SK-N-SH (cell line): ENCODE data around the gene DMBT1. TPM values are rescaled to one million over a fixed set of nuclear protein-coding genes. Genes with fewer than 3 reads are reported as not detected.

Source experiments
- CTCF ChIA-PET: fragments of 300-600, 350-600 bp; formaldehyde crosslinking; extraction: SDS; loops from one replicate; lab custom pipeline; 2021; lab: Yijun Ruan, JAX
- POLR2A ChIA-PET: fragments of 350-600 bp; sonication (Branson Sonifier 250); formaldehyde crosslinking; extraction: SDS; loops from one replicate; lab custom pipeline; 2020; ENCODE audit warnings: antibody characterized with exemption, inconsistent platforms; lab: Yijun Ruan, JAX
- DNase-seq: peaks from one replicate; pipeline ENCODE4 v3.0.0; 2012
- H2AFZ ChIP-seq: fragments of 200-600 bp; sonication (generic); 2 replicates; pipeline ENCODE4 v1.8.1; 2016; ENCODE audit warnings: antibody characterized with exemption, mild to moderate bottlenecking, low read depth
- H3F3A ChIP-seq: fragments of 200-600 bp; sonication (generic); replicated peaks from 2 replicates; pipeline ENCODE3; 2016; ENCODE audit warnings: antibody characterized with exemption, mild to moderate bottlenecking; ENCODE audit not compliant: insufficient read depth
- H3K27ac ChIP-seq, 2 experiments: fragments of 200-500 bp in 1 of 2; fragments of 200-600 bp in 1 of 2; sonication (Bioruptor generic) in 1 of 2; sonication (generic), shearing (Covaris generic) in 1 of 2; 2 replicates each; pipeline versions ENCODE4 v1.5.1 to v1.6.1; 2014 to 2016; ENCODE audit warnings: low read depth in 2 of 2, inconsistent platforms in 1 of 2, low read length in 1 of 2, mild to moderate bottlenecking in 1 of 2, mixed read lengths in 1 of 2
- H3K27me3 ChIP-seq: fragments of 200-600 bp; sonication (generic), shearing (Covaris generic); 2 replicates; pipeline ENCODE4 v1.6.1; 2016; ENCODE audit warnings: mixed run types; ENCODE audit not compliant: insufficient read depth
- H3K36me3 ChIP-seq, 2 experiments: fragments of 200-500 bp in 1 of 2; fragments of 200-600 bp in 1 of 2; sonication (Bioruptor generic) in 1 of 2; sonication (generic) in 1 of 2; replicated peaks in 1 of 2; 2 replicates each; pipeline versions ENCODE3 to v1.5.1; 2014 to 2016; ENCODE audit warnings: low read length in 1 of 2, mild to moderate bottlenecking in 1 of 2; ENCODE audit not compliant: insufficient read depth in 2 of 2, control insufficient read depth in 1 of 2
- H3K4me1 ChIP-seq, 2 experiments: fragments of 200-500 bp in 1 of 2; fragments of 200-600 bp in 1 of 2; sonication (Bioruptor generic) in 1 of 2; sonication (generic), shearing (Covaris generic) in 1 of 2; 2 replicates each; pipeline versions ENCODE4 v1.5.1 to v1.6.1; 2014 to 2016; ENCODE audit warnings: low read depth in 1 of 2, low read length in 1 of 2, mixed run types in 1 of 2; ENCODE audit not compliant: insufficient read depth in 2 of 2, control insufficient read depth in 1 of 2
- H3K4me2 ChIP-seq: fragments of 200-600 bp; sonication (generic), shearing (Covaris generic); 2 replicates; pipeline ENCODE4 v1.6.1; 2017; ENCODE audit warnings: mixed run types
- H3K4me3 ChIP-seq, 2 experiments: fragments of 200-500 bp in 1 of 2; fragments of 200-600 bp in 1 of 2; sonication (Bioruptor generic) in 1 of 2; sonication (generic), shearing (Covaris generic) in 1 of 2; 2 replicates each; pipeline versions ENCODE4 v1.5.1 to v1.8.1; 2014 to 2016; ENCODE audit warnings: low read depth in 2 of 2, inconsistent platforms in 1 of 2, low read length in 1 of 2, mild to moderate bottlenecking in 1 of 2, mixed read lengths in 1 of 2, moderate library complexity in 1 of 2
- H3K79me2 ChIP-seq: fragments of 200-600 bp; sonication (generic); 2 replicates; pipeline ENCODE4 v1.8.1; 2017; ENCODE audit warnings: mild to moderate bottlenecking; ENCODE audit not compliant: insufficient read depth
- H3K9ac ChIP-seq: fragments of 200-600 bp; sonication (generic); 2 replicates; pipeline ENCODE4 v1.6.1; 2017; ENCODE audit warnings: mixed run types
- H3K9me2 ChIP-seq: fragments of 200-600 bp; sonication (generic); 2 replicates; pipeline ENCODE4 v1.6.1; 2017; ENCODE audit warnings: mixed run types
- H3K9me3 ChIP-seq: fragments of 200-600 bp; sonication (generic); 2 replicates; pipeline ENCODE4 v1.6.1; 2017; ENCODE audit warnings: mixed run types, mild to moderate bottlenecking, moderate library complexity
- H4K20me1 ChIP-seq: fragments of 200-600 bp; sonication (generic); 2 replicates; pipeline ENCODE4 v1.6.1; 2017; ENCODE audit warnings: mild to moderate bottlenecking, mixed run types; ENCODE audit not compliant: insufficient read depth
- CTCF ChIP-seq: fragments of 200-600 bp; sonication (generic); IDR thresholded peaks from 2 replicates; pipeline ENCODE4 v1.6.1; 2017; ENCODE audit warnings: antibody characterized with exemption, mild to moderate bottlenecking, moderate library complexity
- EZH2phosphoT487 ChIP-seq: fragments of 200-600 bp; sonication (generic); IDR thresholded peaks from 2 replicates; pipeline ENCODE4 v1.6.1; 2017; ENCODE audit warnings: low read depth, mixed run types, mild to moderate bottlenecking, antibody characterized with exemption, moderate library complexity, borderline replicate concordance
- FOSL2 ChIP-seq: IDR thresholded peaks from 2 replicates; pipeline ENCODE4 v1.4.0; 2012; ENCODE audit warnings: low read depth, mild to moderate bottlenecking, moderate library complexity, borderline replicate concordance
- FOXM1 ChIP-seq: IDR thresholded peaks from 2 replicates; pipeline ENCODE4 v1.4.0; 2012; ENCODE audit warnings: low read depth, mild to moderate bottlenecking
- GABPA ChIP-seq: IDR thresholded peaks from 2 replicates; pipeline ENCODE4 v1.4.0; 2012; ENCODE audit warnings: low read depth, mild to moderate bottlenecking
- MXI1 ChIP-seq: IDR thresholded peaks from 2 replicates; pipeline ENCODE4 v1.6.1; 2012; ENCODE audit warnings: mild to moderate bottlenecking, low read depth, low read length, improper control_type of control experiment
- NFIC ChIP-seq: IDR thresholded peaks from 2 replicates; pipeline ENCODE4 v1.4.0; 2012; ENCODE audit warnings: borderline replicate concordance
- PBX3 ChIP-seq: IDR thresholded peaks from 2 replicates; pipeline ENCODE4; 2012
- POLR2AphosphoS5 ChIP-seq: IDR thresholded peaks from 2 replicates; pipeline ENCODE4 v1.6.1; 2012; ENCODE audit warnings: low read depth, low read length
- RCOR1 ChIP-seq: fragments of 150-350 bp; IDR thresholded peaks from 2 replicates; pipeline ENCODE4 v1.6.1; 2017; ENCODE audit warnings: antibody characterized with exemption, low read length
- REST ChIP-seq: IDR thresholded peaks from 2 replicates; pipeline ENCODE4 v1.6.1; 2012; ENCODE audit warnings: mild to moderate bottlenecking, low read depth, low read length, moderate library complexity
- RXRA ChIP-seq: IDR thresholded peaks from 2 replicates; pipeline ENCODE4 v1.4.0; 2012; ENCODE audit warnings: low read depth, mild to moderate bottlenecking, borderline replicate concordance
- TCF12 ChIP-seq: IDR thresholded peaks from 2 replicates; pipeline ENCODE4 v1.4.0; 2012
- USF2 ChIP-seq: fragments of 150-350 bp; IDR thresholded peaks from 2 replicates; pipeline ENCODE4 v1.6.1; 2017; ENCODE audit warnings: antibody characterized with exemption, low read length, low read depth, borderline replicate concordance
- ZBTB33 ChIP-seq: IDR thresholded peaks from 2 replicates; pipeline ENCODE4 v1.4.0; 2012; ENCODE audit warnings: low read depth, borderline replicate concordance
- WGBS: methylation state at CpG from one replicate; pipeline ENCODE4 v1.1.6; 2017; ENCODE audit warnings: low lambda C conversion rate; 5-methylcytosine and 5-hydroxymethylcytosine counted together
- polyA plus RNA-seq, 3 experiments: library from polyadenylated mRNA; depleted of rRNA; stranded (reverse); fragments of >200 nt; gene quantifications; 2 replicates each; pipeline ENCODE4 v1.2.3, GENCODE V29; 2012

DMBT1 gene
- polyA plus RNA-seq, 1 of the 3 experiments (the other 2 are of a cell fraction): not detected

- Histone ChIP-seq H3K9me3 (no peaks in the 10 kb centered on the region), H3K9ac (no peak overlapping the region), H3K36me3 (no peaks in the 10 kb centered on the region), H3K27ac (no peak overlapping the region), H3K9me2 (no peaks in the 10 kb centered on the region), H3K4me1 (peaks cover 0 to 1% of the 10 kb centered on the region in 2 experiments; a peak in 1 of 4 replicates), H3K4me2 (no peak overlapping the region), H3K4me3 (no peak overlapping the region), H3F3A (no peaks in the 10 kb centered on the region), H3K79me2 (no peaks in the 10 kb centered on the region), H4K20me1 (no peaks in the 10 kb centered on the region), H3K27me3 (no peaks in the 10 kb centered on the region), H2AFZ (no peak overlapping the region)
- POLR2A ChIA-PET: no interaction called here
- CTCF ChIA-PET: no interaction called here
- DNase-seq: no peak
- WGBS: 72% methylated on average over 23 of the region's 31 CpGs
- no peak for TF ChIP-seq PBX3
- no peak for TF ChIP-seq RXRA
- TF ChIP-seq FOSL2: no peak
- no peak for TF ChIP-seq NFIC
- no peak for TF ChIP-seq EZH2phosphoT487
- TF ChIP-seq RCOR1: no peak
- no peak for TF ChIP-seq FOXM1
- TF ChIP-seq GABPA: no peak
Observed at GRCh38 chr10:122642726-122643605, 82.4 kb downstream of the DMBT1 start.

- POLR2A ChIA-PET: no interaction called here
- Histone ChIP-seq H3K4me3 (no peak overlapping the region), H3K9ac (no peak overlapping the region), H3K36me3 (no peaks in the 10 kb centered on the region), H3K27me3 (no peaks in the 10 kb centered on the region), H2AFZ (no peak overlapping the region), H3K9me3 (no peaks in the 10 kb centered on the region), H3K9me2 (no peaks in the 10 kb centered on the region), H3K4me1 (no peaks in the 10 kb centered on the region), H3K79me2 (no peaks in the 10 kb centered on the region), H4K20me1 (no peaks in the 10 kb centered on the region), H3F3A (no peaks in the 10 kb centered on the region), H3K4me2 (no peak overlapping the region), H3K27ac (no peak overlapping the region)
- no peak for DNase-seq
- CTCF ChIA-PET: interaction anchor here (2.0 kb wide), 1 partner anchor 30 kb away, joined by 6 read pairs; no protein-coding TSS in a partner anchor
- 55% methylated on average over 10 of the region's 13 CpGs for WGBS
- TF ChIP-seq CTCF: no peak
- TF ChIP-seq TCF12: no peak
- no peak for TF ChIP-seq RXRA
- no peak for TF ChIP-seq ZBTB33
- no peak for TF ChIP-seq MXI1
- no peak for TF ChIP-seq EZH2phosphoT487
- TF ChIP-seq POLR2AphosphoS5: no peak
- no peak for TF ChIP-seq USF2
- no peak for TF ChIP-seq REST
Observed at GRCh38 chr10:122643931-122644534, 83.5 kb downstream of the DMBT1 start.
